Testis (tissue), 5 donors: Measurements from ENCODE around the gene HNRNPU. TPM values are rescaled to one million over a fixed set of nuclear protein-coding genes. Genes with fewer than 3 reads are reported as not detected.

ENCODE experiments used
- DNase-seq: peaks from one replicate; pipeline ENCODE4 v3.0.0-alpha.2; 2019
- H3K27ac ChIP-seq, 2 donors: fragments of 200-600 bp; sonication (generic); one replicate each; pipeline ENCODE4 v1.5.1; 2019
- H3K27me3 ChIP-seq: fragments of 200-600 bp; sonication (generic); one replicate; pipeline ENCODE4 v1.5.1; 2019
- H3K36me3 ChIP-seq: fragments of 200-600 bp; sonication (generic); one replicate; pipeline ENCODE4 v1.5.1; 2017; ENCODE audit warnings: low read depth; ENCODE audit errors: missing control alignments
- H3K4me1 ChIP-seq: fragments of 200-600 bp; sonication (generic); one replicate; pipeline ENCODE4 v1.5.1; 2019
- H3K4me3 ChIP-seq, 2 donors: fragments of 200-600 bp; sonication (generic); one replicate each; pipeline ENCODE4 v1.5.1; 2017 to 2019
- H3K9me3 ChIP-seq: fragments of 200-600 bp; sonication (generic); one replicate; pipeline ENCODE4 v1.5.1; 2017
- CTCF ChIP-seq, 3 experiments: fragments of 450-650 bp in 2 of 3; fragments of 200-600 bp in 1 of 3; sonication (generic) in 1 of 3; IDR thresholded peaks; one replicate each; pipeline ENCODE4 v1.5.1; 2016 to 2019; ENCODE audit warnings: antibody characterized with exemption in 3 of 3, mild to moderate bottlenecking in 2 of 3, moderate library complexity in 1 of 3
- POLR2A ChIP-seq: fragments of 450-650 bp; IDR thresholded peaks from one replicate; pipeline ENCODE4 v1.6.1; 2017; ENCODE audit warnings: antibody characterized with exemption, mild to moderate bottlenecking, moderate library complexity
- WGBS, 2 donors: methylation state at CpG; one replicate each; pipeline ENCODE4 v1.1.5; 2018; 5-methylcytosine and 5-hydroxymethylcytosine counted together
- intact Hi-C: fragments of 100-400 bp; cut with DNase I; formaldehyde crosslinking; loops from one replicate; pipeline ENCODE4 v1.15.1; 2023; ENCODE audit warnings: low total_unique reads
- long read RNA-seq, 2 donors: transcript quantifications; one replicate each; lab custom pipeline, GENCODE V29; 2026
- polyA plus RNA-seq: library from polyadenylated mRNA; stranded (reverse); fragments of 350-450 nt; fragmentation: Illumina TruSeq; extraction: RNeasy Lipid Tissue Mini Kit (QIAGEN cat#74804); gene quantifications from one replicate; pipeline ENCODE4 v1.2.3, GENCODE V29; 2014; ENCODE audit warnings: low read depth, low replicate concordance; ENCODE audit not compliant: insufficient read depth
- total RNA-seq, 2 donors: library from RNA; depleted of rRNA; stranded (reverse); fragments of >200 nt; gene quantifications; one replicate each; pipeline ENCODE4 v1.2.3, GENCODE V29; 2016

HNRNPU gene
- total RNA-seq (100 to 1,000 TPM; 378 to 467 TPM), polyA plus RNA-seq (303 TPM)
- long read RNA-seq, donor 1, full-length matches to known transcripts, result 76 of 133 reads
- long read RNA-seq, donor 1, partial matches to known transcripts, result 57 of 133 reads
- long read RNA-seq, donor 1, other reads (novel, unspliced or antisense), result 0 of 133 reads
- long read RNA-seq, donor 2, full-length matches to known transcripts, result 40 of 95 reads
- long read RNA-seq, donor 2, partial matches to known transcripts, result 55 of 95 reads
- long read RNA-seq, donor 2, other reads (novel, unspliced or antisense), result 0 of 95 reads

DNA sequence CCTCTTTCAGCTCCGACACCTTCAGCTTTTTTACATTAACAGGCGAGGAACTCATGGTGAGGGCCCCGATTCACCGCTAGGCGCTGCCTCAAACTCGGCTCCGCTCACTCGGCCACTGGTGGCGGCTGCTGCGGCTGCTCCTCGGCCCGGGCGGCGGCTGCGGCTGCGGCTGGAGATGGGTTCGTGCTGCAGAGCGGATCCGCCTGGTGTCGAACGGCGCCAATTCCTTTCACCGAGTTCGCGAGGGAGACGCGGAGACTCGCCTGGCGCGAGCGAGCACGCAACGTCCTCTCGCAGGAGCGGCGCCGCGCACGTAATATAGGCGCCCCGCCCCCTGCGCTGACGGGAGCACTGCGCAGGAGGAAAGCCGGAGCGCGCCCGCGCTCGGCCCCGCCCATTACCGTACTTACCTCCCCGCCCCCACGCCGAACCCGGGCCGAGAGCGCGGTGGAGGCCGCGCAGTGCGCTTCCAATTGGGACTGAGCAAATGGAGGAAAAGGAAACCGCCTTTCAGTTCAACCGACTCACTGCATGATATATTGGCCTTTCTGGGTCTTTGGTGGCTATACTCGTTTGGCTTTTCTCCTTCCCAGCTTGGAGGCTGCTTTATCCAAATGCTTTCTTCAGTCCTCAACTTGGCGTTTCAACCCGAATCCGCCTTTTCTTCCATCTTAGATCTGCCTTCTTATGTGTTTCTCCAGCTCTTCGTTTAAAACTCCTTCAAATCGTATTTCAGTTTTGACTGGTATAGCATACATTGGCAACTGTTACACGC, at the start of gene HNRNPU:
TSS of gene HNRNPU (minus strand) at position 291 of the 775 bp plus-strand sequence. CDS start at position 55, 236 bp downstream.
- Histone ChIP-seq H3K36me3 (no peaks in the 10 kb centered on the region), H3K27ac (peak within 1 kb of the TSS; percentile 99 to 100), H3K4me1 (peaks cover 13% of the 10 kb centered on the region), H3K27me3 (no peaks in the 10 kb centered on the region), H3K9me3 (no peaks in the 10 kb centered on the region), H3K4me3 (peak within 1 kb of the TSS; percentile 88 to 91)
- DNase-seq, result peak; percentile 98
- WGBS, 2 donors, result 0 to 1% methylated on average over 10 to 55 of the region's 71 CpGs
- intact Hi-C loops, result loop anchor here (2.0 kb wide), 1 partner anchor 30 kb away; the partner anchor contains the start of gene COX20
- TF ChIP-seq CTCF (IDR thresholded peaks at IDR 0.05) (peak; percentile 18 to 68 (median 57)), POLR2A (peak; percentile 97)

- Histone ChIP-seq H3K4me3 (no peak overlapping the region), H3K9me3 (no peaks in the 10 kb centered on the region), H3K27ac (no peak overlapping the region), H3K4me1 (no peaks in the 10 kb centered on the region), H3K36me3 (no peaks in the 10 kb centered on the region), H3K27me3 (no peaks in the 10 kb centered on the region)
- intact Hi-C loops, result no loop called here
- 71 to 78% methylated on average over 15 of the region's 15 CpGs for WGBS, 2 donors
- no peak for DNase-seq
- no peak for TF ChIP-seq CTCF (IDR thresholded peaks at IDR 0.05)
- no peak for TF ChIP-seq POLR2A
Measured at GRCh38 chr1:244913806-244914205, 49.5 kb upstream of the HNRNPU start.

GRCh38 chr1:244904119-244904518, 39.8 kb upstream of the HNRNPU start:
- no peaks in the 10 kb centered on the region for H3K9me3 ChIP-seq
- H3K27me3 ChIP-seq, result no peaks in the 10 kb centered on the region
- peak overlapping the region in 1 of 2 donors; percentile 43 for H3K4me3 ChIP-seq
- no peaks in the 10 kb centered on the region for H3K36me3 ChIP-seq
- WGBS, 2 donors, result 57 to 72% methylated on average over 3 of the region's 3 CpGs
- no peak for TF ChIP-seq POLR2A
- H3K27ac ChIP-seq, result no peak overlapping the region
- no peak for DNase-seq
- no peaks in the 10 kb centered on the region for H3K4me1 ChIP-seq
- intact Hi-C loops, result no loop called here

DNA sequence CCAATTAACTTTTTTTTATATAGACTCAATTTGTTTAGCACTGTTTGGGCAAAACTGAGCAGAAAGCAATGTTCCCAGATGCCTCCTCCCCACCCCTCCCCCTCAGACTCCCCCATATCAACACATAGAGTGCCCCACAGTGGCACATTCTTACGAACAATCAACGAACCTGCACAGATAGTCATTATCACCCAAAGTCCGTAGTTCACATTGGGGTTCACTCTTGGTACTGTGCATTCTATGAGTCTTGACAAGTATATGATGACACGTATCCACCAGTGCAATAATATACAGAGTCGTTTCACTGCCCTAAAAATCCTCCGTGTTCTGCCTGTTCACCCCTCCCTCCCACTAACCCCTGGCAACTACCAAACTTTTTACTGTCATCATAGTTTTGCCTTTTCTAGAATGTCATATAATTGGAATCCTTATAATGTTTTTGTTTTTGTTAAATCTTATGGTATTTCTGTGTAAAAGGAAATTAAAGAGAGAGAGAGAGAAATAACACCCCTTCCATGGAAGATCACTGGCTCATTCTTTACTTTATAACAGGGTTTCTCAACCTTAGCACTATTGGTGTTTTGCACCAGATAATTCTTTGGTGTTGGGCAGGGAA, 37.2 kb upstream of the HNRNPU start:
- Histone ChIP-seq H3K36me3 (no peaks in the 10 kb centered on the region), H3K4me3 (no peak overlapping the region), H3K9me3 (no peaks in the 10 kb centered on the region), H3K27me3 (no peaks in the 10 kb centered on the region), H3K27ac (no peak overlapping the region), H3K4me1 (no peaks in the 10 kb centered on the region)
- TF ChIP-seq POLR2A, result no peak
- no peak for TF ChIP-seq CTCF (IDR thresholded peaks at IDR 0.05)
- 55 to 62% methylated on average over 6 of the region's 6 CpGs for WGBS, 2 donors
- intact Hi-C loops, result no loop called here
- no peak for DNase-seq
